Measurements from ENCODE around the gene SERPINA10. TPM values are rescaled to one million over a fixed set of nuclear protein-coding genes. Genes with fewer than 3 reads are reported as not detected.

SERPINA10 gene
- total RNA-seq, 1 donor: not detected

DNA sequence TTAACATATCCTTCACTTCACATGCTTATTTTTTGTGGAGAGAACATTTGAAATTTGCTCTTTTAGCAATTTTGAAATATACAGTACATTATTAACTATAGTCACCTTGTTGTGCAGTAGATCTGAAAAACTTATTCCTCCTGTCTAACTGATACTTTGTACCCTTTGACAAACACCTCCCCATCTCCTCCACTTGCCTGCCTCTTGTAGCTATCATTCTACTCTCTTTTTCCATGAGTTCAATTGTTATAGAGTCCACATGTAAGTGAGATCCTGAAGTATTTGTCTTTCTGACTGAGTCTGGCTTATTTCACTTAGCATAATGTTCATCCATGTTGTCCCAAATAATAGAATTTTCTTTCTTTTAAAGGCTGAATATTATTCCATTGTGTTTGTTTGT lies 39.5 kb upstream of the SERPINA10 start:
- H3K9me3 ChIP-seq (ENCODE audit: low read depth, low read length): no peaks in the 10 kb centered on the region
- H3K4me3 ChIP-seq (ENCODE audit: insufficient read depth, low read length): no peak overlapping the region
- H2AFZ ChIP-seq (ENCODE audit: low read length): no peak overlapping the region
- no peak overlapping the region for H3K4me2 ChIP-seq (ENCODE audit: insufficient read depth, low read length)
- H4K20me1 ChIP-seq (ENCODE audit: insufficient read depth, low read length): no peaks in the 10 kb centered on the region
- no peaks in the 10 kb centered on the region for H3K79me2 ChIP-seq (ENCODE audit: insufficient read depth, low read length)
- no peaks in the 10 kb centered on the region for H3K27me3 ChIP-seq (ENCODE audit: insufficient read depth, low read length)
- H3K36me3 ChIP-seq (ENCODE audit: insufficient read depth, low read length): no peaks in the 10 kb centered on the region
- no peak overlapping the region for H3K27ac ChIP-seq (ENCODE audit: low read depth, low read length)
- H3K4me1 ChIP-seq (ENCODE audit: insufficient read depth, low read length): no peaks in the 10 kb centered on the region
- TF ChIP-seq, protein P1, sequence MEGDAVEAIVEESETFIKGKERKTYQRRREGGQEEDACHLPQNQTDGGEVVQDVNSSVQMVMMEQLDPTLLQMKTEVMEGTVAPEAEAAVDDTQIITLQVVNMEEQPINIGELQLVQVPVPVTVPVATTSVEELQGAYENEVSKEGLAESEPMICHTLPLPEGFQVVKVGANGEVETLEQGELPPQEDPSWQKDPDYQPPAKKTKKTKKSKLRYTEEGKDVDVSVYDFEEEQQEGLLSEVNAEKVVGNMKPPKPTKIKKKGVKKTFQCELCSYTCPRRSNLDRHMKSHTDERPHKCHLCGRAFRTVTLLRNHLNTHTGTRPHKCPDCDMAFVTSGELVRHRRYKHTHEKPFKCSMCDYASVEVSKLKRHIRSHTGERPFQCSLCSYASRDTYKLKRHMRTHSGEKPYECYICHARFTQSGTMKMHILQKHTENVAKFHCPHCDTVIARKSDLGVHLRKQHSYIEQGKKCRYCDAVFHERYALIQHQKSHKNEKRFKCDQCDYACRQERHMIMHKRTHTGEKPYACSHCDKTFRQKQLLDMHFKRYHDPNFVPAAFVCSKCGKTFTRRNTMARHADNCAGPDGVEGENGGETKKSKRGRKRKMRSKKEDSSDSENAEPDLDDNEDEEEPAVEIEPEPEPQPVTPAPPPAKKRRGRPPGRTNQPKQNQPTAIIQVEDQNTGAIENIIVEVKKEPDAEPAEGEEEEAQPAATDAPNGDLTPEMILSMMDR (IDR thresholded peaks at IDR 0.05; ENCODE audit: extremely low read depth, low read depth, low read length): no peak
- no peak for DNase-seq (ENCODE audit: insufficient read length, low spot score, missing footprints)

DNA sequence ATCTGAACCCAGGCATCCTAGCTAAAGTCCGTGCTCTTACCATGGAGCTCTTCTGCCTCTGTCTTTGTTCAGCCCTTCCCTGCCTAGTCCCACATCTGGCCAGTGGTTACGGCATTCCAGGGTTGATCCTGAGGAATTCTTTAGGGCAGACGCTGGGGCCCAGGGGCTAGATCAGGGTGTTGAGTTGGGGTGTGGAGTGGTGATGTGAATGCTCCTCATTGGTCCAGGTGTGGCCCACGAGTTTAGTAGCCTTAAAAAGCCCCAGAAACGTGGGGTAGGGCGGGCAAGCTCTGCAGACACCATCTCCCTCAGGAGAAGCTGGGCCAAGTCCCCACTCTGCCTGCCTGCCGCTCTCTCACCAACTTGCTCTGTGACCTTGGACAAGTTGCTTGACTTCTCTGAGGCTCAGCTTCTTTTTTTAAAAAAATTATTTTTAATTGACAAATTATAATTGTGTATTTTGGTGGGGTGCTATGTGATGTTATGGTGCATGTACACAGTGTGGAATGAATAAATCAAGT lies 39.1 kb upstream of the SERPINA10 start:
- Histone ChIP-seq H3K9me3 (ENCODE audit: low read depth, low read length) (no peaks in the 10 kb centered on the region), H4K20me1 (ENCODE audit: insufficient read depth, low read length) (no peaks in the 10 kb centered on the region)

GRCh38 chr14:94331462-94331861 lies 38.4 kb upstream of the SERPINA10 start:
- TF ChIP-seq, protein P1 (IDR thresholded peaks at IDR 0.05; ENCODE audit: extremely low read depth, low read depth, low read length): no peak
- no peaks in the 10 kb centered on the region for H3K27me3 ChIP-seq (ENCODE audit: insufficient read depth, low read length)
- no peak overlapping the region for H3K27ac ChIP-seq (ENCODE audit: low read depth, low read length)
- no peaks in the 10 kb centered on the region for H3K36me3 ChIP-seq (ENCODE audit: insufficient read depth, low read length)
- H3K4me1 ChIP-seq (ENCODE audit: insufficient read depth, low read length): no peaks in the 10 kb centered on the region
- no peak overlapping the region for H2AFZ ChIP-seq (ENCODE audit: low read length)
- DNase-seq (ENCODE audit: insufficient read length, low spot score, missing footprints): no peak
- H3K4me3 ChIP-seq (ENCODE audit: insufficient read depth, low read length): no peak overlapping the region
- no peak overlapping the region for H3K4me2 ChIP-seq (ENCODE audit: insufficient read depth, low read length)
- H3K9me3 ChIP-seq (ENCODE audit: low read depth, low read length): no peaks in the 10 kb centered on the region
- no peaks in the 10 kb centered on the region for H3K79me2 ChIP-seq (ENCODE audit: insufficient read depth, low read length)
- no peaks in the 10 kb centered on the region for H4K20me1 ChIP-seq (ENCODE audit: insufficient read depth, low read length)

More for the DNA sequence above, 39.1 kb upstream of the SERPINA10 start:
- Histone ChIP-seq H3K4me2 (ENCODE audit: insufficient read depth, low read length) (no peak overlapping the region), H3K4me1 (ENCODE audit: insufficient read depth, low read length) (no peaks in the 10 kb centered on the region), H3K79me2 (ENCODE audit: insufficient read depth, low read length) (no peaks in the 10 kb centered on the region), H3K27ac (ENCODE audit: low read depth, low read length) (no peak overlapping the region), H2AFZ (ENCODE audit: low read length) (no peak overlapping the region), H3K27me3 (ENCODE audit: insufficient read depth, low read length) (no peaks in the 10 kb centered on the region), H3K4me3 (ENCODE audit: insufficient read depth, low read length) (no peak overlapping the region), H3K36me3 (ENCODE audit: insufficient read depth, low read length) (no peaks in the 10 kb centered on the region)
- no peak for DNase-seq (ENCODE audit: insufficient read length, low spot score, missing footprints)
- TF ChIP-seq, protein P1 (IDR thresholded peaks at IDR 0.05; ENCODE audit: extremely low read depth, low read depth, low read length): no peak

GRCh38 chr14:94330857-94331256 lies 37.8 kb upstream of the SERPINA10 start:
- H3K27me3 ChIP-seq (ENCODE audit: insufficient read depth, low read length): no peaks in the 10 kb centered on the region
- H3K4me2 ChIP-seq (ENCODE audit: insufficient read depth, low read length): no peak overlapping the region
- no peaks in the 10 kb centered on the region for H3K36me3 ChIP-seq (ENCODE audit: insufficient read depth, low read length)
- no peak for DNase-seq (ENCODE audit: insufficient read length, low spot score, missing footprints)
- no peak overlapping the region for H3K27ac ChIP-seq (ENCODE audit: low read depth, low read length)
- no peaks in the 10 kb centered on the region for H4K20me1 ChIP-seq (ENCODE audit: insufficient read depth, low read length)
- H2AFZ ChIP-seq (ENCODE audit: low read length): no peak overlapping the region
- no peak overlapping the region for H3K4me3 ChIP-seq (ENCODE audit: insufficient read depth, low read length)
- H3K79me2 ChIP-seq (ENCODE audit: insufficient read depth, low read length): no peaks in the 10 kb centered on the region
- TF ChIP-seq, protein P1 (IDR thresholded peaks at IDR 0.05; ENCODE audit: extremely low read depth, low read depth, low read length): no peak
- H3K9me3 ChIP-seq (ENCODE audit: low read depth, low read length): no peaks in the 10 kb centered on the region
- no peaks in the 10 kb centered on the region for H3K4me1 ChIP-seq (ENCODE audit: insufficient read depth, low read length)

Measured in osteoblast (primary cell).